ENCODE results near the gene KRTAP10-6.
"Not testable (repeated sequence)": the region's sequence is repeated elsewhere in the genome, so short reads cannot be mapped to it uniquely, and the experiment has no call there.

Gene KRTAP10-6, protein sequence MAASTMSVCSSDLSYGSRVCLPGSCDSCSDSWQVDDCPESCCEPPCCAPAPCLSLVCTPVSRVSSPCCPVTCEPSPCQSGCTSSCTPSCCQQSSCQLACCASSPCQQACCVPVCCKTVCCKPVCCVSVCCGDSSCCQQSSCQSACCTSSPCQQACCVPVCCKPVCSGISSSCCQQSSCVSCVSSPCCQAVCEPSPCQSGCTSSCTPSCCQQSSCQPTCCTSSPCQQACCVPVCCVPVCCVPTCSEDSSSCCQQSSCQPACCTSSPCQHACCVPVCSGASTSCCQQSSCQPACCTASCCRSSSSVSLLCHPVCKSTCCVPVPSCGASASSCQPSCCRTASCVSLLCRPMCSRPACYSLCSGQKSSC

DNA sequence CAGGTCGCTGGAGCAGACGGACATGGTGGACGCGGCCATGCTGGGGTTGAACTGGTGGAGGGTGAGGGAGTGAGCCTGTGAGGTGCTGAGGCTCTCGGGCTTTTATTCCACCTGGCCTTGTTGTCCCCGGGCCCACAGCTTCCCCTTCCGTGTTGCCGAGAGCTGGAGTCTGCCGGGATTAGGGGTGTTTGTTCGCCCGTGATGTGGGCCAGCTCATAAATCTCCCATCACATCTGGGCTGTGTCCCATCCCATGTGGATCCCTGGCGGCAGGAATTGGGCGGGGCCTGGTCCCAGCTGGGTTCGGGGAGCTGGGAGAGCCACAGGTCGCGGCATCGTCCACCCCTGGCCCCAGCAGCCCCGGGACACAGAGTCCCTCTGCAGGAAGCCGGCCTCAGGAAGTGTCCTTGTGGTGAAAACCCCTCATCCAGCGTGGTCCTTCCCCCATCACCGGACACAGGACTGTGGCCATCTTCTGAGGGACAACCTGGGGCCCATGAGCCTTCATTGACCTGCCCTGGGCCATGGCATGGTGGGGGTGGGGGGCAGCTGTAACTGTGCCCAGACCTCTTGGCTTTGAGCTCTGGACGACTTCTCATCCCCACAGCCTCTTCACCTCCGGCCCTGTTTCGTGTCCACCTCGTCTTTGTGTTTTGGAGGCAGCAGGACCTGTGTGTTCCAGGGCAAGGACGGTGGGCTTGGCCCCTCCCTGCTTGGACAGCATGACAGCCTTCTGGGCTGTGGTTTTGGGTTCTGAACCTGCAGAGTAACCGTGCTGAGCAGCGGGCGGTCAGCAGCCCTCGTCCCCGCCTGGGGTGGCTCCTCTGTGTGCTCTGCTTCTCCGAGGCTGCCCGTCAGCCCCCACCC is at the start of gene KRTAP10-6:
Gene KRTAP10-6, minus strand, starts transcription at position 60 of the 866 bp plus-strand sequence. Its CDS starts 21 bp downstream, at position 39.
- no peak for DNase-seq (ENCODE audit: low read depth in 3 of 3)

DNA sequence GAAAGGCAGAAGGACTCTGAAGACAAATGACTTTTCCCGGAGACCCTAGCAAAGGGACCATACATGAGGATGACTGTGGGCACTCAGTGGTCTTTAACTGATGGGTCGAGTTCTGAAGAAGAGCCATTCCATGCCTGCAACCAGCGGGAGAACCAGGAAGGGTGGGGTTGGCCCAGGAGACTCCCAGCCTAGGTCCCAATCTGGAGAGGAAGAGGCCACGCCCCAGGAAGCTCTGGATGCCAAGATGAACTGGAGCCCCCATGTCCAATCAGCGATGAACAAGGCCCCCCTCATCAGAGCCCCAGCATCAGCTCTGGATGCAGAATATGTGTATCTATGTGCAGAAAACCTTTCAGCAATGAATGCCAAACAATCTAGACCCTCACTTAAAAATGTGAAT is 48.5 kb upstream of the KRTAP10-6 start:
- DNase-seq (ENCODE audit: low read depth in 3 of 3) = no peak

DNA sequence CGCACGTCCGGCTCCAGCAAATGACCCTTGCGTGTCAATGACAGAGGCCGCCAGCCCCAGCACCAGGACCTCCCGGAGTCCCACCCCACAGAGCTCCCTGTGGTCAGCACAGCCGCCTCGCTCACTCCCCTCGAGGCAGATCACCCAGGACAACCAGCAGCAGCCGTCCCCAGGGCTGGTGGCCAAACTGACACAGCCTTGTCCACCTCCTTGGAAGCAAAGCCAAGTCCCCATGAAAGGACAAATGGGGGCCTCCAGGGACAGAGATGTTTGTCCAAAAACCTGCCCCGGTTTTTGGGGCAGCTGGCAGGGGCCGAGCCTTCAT is 47.0 kb upstream of the KRTAP10-6 start:
- DNase-seq (ENCODE audit: low read depth in 3 of 3) = no peak

DNA sequence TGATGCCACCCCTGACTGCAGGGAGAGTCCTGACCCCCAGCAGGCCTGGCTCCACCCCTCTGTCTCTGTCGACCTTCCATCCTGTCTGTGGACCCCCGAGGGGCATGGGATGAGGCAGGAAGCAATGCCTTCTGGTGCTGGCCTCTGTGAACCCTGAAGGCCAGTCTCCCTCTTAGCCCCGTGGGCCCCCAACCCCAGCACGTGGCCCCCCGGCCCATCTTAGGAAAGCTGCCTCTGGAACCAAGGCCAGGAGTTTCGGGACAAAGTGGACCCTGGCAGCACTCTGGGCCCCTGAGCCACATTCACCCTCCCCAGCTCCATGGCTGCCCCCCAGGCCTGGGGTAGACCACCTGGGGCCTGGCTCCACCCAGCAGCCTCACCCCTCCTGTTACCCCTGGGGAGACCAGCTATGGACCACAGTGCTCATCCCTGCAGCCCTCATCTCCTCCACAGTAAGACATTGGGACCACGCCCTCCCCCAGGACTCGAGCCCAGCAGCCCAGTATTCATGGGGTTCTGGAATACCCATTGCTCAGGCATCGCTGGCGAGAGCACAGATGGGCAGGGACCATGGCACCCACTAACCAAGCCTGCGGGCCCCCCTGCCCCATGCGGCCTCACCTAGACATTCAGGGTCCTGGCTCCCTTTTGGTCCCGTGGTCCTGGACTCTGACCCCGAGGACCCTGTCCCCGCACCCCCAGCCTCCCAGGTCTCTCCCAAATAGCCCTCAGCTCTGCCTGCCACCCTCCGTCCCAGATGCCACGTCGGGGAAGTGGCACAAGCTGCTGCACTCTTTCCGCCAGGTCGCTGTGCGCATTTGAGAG is 46.4 kb upstream of the KRTAP10-6 start:
- not testable (repeated sequence) for DNase-seq (ENCODE audit: low read depth in 3 of 3)

DNA sequence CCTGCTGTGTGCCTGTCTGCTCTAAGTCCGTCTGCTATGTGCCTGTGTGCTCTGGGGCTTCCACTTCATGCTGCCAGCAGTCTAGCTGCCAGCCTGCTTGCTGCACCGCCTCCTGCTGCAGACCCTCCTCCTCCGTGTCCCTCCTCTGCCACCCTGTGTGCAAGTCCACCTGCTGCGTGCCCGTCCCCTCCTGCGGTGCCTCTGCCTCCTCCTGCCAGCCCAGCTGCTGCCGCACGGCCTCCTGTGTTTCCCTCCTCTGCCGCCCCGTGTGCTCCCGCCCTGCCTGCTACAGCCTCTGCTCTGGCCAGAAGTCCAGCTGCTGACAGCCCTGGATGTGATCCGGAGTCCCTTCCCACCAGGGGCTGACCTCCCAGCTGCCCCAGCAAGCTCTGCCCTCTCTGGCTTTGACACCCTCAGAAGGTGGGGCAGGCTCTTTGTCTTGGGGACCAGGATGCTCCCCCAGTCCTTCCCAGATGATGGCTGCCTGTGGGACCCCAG is 45.6 kb upstream of the KRTAP10-6 start:
- not testable (repeated sequence) for DNase-seq (ENCODE audit: low read depth in 3 of 3)

DNA sequence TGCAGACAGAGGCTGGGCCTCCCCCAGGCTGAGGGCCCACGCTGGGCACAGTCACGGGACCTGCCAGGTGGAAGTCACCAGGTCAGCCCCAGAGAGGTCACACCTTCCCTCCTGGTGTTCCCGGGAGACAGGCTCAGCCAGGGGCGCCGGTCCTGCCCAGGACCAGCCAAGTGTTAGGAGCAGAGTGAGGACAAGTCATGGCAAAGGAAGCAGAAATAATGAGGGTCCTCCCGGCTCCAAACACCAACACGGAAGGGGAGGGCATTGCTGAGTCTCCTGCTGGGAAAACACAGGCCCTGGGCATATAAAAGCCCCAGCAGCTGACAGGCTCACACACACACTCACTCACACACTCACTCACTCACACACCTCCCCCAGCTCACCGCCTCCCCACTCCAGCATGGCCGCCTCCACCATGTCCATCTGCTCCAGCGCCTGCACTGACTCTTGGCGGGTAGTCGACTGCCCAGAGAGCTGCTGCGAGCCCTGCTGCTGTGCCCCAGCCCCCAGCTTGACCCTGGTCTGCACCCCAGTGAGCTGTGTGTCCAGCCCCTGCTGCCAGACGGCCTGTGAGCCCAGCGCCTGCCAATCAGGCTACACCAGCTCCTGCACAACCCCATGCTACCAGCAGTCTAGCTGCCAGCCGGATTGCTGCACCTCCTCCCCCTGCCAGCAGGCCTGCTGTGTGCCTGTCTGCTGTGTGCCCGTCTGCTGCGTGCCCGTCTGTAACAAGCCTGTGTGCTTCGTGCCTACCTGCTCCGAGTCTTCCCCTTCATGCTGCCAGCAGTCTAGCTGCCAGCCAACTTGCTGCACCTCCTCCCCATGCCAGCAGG is 44.9 kb upstream of the KRTAP10-6 start, which contains the start of gene KRTAP10-10:
Gene KRTAP10-10, plus strand, starts transcription at position 339 of the 833 bp plus-strand sequence. Its CDS starts 62 bp downstream, at position 401.
- no peak for DNase-seq (ENCODE audit: low read depth in 3 of 3)

DNA sequence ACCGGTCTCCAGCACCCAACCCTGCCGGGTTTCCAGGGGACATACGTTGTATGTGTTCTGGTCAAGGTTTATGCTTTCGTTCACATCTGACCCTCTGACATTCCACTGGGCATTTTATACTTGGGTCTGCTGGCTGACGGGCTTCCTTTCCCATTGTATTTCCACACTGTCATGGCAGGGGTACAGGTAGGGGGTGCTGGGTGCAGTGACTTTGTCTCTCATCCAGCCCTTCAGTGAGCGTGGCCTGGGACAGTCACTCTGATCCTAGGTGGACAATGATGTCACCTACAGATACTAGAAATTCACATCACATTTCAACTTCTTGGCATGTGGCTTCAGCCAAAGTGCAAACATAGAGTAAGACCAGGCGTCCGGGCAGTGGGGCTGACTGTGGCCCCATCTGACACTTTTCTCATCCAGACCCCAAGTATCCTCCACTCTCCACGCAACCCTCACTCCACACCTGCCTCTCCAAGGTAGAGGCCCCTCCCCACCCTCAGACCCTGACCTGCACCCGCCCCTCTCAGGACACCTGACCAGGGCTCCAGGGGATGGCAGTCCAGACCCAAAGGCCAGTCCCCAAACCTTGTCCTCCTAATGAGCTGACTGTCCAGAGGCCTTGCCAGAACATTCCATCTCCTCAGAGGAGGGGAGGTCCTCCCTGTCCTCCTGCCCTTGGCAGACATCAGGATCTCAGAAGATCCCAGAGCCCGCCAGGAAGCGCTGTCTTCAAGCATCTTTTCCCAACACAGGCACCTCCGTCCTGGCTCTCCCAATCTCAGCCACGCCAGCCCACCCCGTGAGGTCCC is 44.1 kb upstream of the KRTAP10-6 start:
- DNase-seq (ENCODE audit: low read depth in 3 of 3) = no peak

DNA sequence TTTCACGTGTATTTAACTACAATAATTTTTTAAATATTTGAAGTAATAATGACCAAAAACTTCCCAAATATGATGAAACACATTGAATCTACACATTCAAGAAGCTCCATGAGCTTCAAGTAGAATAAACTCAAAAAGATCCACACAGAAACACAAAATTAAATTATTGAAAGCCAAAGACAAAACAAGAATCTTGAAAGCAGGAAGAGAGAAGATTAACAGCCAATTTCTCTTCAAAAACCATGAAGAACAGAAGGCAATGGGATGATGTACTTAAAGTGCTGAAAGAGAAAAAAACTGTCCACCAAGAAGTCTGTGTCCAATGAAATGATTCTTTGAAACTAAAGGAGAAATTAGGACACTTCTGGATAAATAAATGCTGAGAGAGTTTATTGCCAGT is 39.8 kb upstream of the KRTAP10-6 start:
- no peak for DNase-seq (ENCODE audit: low read depth in 3 of 3)

DNA sequence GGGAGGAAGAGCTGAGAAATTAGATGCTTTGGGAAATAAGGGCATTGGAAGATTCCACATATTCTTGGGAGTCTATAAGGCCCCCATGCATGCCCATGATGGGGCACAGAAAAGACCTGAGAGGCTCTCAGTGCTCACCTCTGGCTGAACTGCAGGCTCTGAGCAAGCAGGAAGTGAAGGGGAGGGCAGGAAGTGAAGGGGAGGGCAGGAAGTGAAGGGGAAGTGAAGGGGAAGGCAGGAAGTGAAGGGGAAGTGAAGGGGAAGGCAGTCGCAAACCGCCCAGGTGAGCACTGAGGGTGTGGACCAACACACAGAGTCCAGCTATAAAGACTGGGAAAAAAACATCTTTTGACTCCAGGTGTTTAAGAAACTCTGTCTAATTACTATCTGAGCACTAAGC is 38.1 kb upstream of the KRTAP10-6 start:
- DNase-seq (ENCODE audit: low read depth in 3 of 3) = no peak

DNA sequence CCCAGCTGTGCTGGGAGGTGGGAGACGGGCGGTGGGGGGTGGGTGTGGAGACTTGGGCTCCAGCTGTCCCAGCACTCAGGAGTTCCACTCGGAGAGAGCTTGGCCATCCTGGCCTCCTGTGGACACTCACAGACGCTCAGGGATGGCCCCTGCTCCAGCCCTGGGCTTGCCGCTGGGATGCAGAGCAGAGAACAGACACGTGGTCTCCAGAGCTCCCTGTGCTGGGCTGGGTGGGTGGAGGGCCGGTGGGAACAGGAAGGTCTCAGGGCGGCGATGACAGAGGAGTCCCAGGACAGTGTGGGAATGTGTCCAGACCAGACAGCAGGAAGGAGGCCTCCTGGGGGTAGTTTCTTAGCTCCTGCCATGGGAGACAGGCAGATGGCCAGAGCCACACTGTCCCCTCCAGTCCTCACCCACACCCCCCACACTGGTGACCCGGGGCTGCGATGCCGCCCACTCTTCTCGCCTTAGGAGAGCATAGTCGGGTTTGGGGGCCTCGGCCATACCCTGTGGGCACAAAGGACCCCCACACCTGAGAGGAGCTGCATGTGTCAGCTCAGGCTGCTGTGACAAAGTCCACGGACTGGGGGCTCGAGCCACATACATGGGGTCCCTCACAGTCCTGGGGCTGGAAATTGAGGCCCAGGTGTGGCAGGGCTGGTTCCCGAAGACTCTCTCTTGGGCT is 36.5 kb upstream of the KRTAP10-6 start:
- DNase-seq (ENCODE audit: low read depth in 3 of 3) = no peak

DNA sequence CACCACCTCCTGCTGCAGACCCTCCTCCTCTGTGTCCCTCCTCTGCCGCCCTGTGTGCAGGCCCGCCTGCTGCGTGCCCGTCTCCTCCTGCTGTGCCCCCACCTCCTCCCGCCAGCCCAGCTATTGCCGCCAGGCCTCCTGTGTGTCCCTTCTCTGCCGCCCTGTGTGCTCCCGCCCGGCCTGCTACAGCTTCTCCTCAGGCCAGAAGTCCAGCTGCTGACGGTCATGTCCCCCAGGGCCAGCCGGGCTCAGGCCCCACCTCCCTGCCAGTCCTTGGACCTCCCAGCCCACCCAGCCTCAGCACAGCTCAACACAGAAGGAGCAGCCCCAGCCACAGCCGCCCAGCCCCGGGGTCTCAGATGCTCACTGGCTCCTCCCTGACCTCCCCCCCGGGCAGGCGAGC is 35.5 kb upstream of the KRTAP10-6 start:
- not testable (repeated sequence) for DNase-seq (ENCODE audit: low read depth in 3 of 3)

DNA sequence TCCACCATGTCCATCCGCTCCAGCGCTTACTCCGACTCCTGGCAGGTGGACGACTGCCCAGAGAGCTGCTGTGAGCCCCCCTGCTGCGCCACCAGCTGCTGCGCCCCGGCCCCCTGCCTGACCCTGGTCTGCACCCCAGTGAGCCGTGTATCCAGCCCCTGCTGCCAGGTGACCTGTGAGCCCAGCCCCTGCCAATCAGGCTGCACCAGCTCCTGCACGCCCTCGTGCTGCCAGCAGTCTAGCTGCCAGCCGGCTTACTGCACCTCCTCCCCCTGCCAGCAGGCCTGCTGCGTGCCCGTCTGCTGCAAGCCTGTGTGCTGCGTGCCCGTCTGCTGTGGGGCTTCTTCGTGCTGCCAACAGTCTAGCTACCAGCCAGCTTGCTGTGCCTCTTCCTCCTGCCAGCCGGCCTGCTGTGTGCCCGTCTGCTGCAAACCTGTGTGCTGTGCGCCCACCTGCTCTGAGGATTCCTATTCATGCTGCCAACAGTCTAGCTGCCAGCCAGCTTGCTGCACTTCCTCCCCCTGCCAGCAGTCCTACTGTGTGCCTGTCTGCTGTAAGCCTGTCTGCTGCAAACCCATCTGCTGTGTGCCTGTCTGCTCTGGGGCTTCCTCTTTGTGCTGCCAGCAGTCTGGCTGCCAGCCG is 35.0 kb upstream of the KRTAP10-6 start:
- not testable (repeated sequence) for DNase-seq (ENCODE audit: low read depth in 3 of 3)

DNA sequence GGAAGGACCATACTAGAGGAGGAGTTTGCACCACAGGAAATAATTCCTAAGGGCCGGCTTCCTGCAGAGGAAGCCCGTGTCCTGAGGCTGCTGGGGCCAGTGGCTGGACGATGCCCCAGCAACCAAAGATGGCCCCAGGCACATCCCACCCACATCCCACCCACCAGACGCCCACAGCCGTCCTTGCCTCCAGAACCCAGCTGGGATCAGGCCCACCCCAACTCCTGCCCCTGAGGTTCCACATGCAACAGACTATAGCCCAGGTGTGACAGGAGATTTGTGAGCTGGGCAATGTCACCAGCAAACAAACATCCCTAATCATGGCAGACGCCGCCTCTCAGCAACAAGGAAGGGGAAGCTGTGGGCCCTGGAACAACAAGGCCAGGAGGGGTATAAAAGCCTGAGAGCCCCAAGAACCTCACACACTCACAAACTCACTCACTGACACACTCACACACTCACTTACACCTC is 34.4 kb upstream of the KRTAP10-6 start, which contains the start of gene KRTAP10-9:
Gene KRTAP10-9, plus strand, starts transcription at position 421 of the 471 bp plus-strand sequence. CDS start 79 bp downstream, outside the sequence.
- DNase-seq (ENCODE audit: low read depth in 3 of 3) = no peak

DNA sequence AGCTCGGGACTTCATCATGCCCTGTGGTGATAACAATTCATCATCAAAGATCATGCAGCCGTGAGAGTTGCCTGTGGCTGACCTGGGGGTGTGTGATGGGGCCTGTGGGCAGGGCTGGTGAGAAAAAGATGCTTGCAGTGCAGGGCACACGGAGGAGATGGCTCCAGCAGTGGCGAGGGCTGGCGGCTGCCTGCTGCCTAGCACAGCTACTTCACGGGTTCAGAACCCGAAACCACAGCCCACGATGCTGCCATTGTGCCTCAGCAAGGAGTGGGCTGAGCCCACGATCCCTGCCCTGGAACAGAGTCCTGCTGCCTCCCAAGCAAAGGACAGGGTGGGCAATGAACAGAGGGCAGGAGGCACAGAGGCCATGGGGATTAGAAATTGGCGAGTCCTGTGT is 34.0 kb upstream of the KRTAP10-6 start:
- no peak for DNase-seq (ENCODE audit: low read depth in 3 of 3)

DNA sequence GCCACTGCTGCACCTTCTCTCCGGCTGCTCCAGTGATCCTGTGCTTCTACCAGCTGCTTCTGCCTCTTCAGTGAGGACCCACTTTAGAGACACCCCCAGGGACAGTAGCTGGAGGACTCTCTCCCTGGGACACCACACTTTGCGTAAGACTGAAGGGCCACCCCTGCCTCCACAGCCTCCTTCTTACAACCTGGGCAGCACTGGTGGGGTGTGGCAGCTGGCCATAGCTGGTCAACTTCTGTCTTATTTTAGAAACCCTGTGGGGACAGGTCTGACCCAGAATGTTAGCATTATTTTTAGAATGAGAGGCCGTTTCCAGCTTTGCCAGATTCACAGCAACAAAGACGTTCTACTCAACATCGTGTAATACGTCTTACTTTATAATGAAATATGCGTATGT is 33.5 kb upstream of the KRTAP10-6 start:
- no peak for DNase-seq (ENCODE audit: low read depth in 3 of 3)

DNA sequence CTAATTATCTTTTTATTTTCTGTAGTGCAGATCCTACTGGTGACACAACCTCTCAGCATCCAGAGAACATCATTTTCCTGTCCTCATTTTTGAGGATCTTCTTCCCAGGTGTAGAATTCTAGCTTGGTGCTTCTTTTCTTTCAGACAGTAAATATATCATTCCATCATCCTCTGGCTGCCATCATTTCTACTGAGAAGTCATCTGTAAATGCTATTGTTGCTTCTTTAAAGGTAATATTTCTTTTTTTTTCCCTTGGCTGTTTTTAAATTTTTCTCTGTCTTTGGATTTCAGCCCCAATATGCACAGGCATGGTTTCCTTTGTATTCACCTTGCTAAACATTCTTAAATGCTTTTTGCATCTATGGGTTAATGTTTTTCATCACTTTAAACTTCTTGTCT is 31.3 kb upstream of the KRTAP10-6 start:
- no peak for DNase-seq (ENCODE audit: low read depth in 3 of 3)

DNA sequence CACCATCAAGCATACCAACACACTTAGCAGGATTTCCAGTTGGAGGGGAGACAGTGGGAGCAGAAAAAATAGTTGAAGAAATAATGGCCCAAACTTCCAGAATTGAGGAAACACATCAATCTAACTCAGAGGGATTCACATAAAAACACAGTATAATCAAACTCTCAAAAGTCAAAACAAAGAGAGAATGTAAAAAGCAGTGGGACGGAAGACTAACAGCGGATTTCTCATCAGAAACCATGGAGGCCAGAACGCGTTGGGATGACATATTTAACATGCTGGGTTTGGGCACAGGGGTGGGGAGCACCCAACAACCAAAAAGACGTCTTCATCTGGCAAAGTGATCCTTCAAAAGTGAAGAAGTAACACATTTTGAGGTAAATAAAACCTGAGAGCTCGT is 27.6 kb upstream of the KRTAP10-6 start:
- no peak for DNase-seq (ENCODE audit: low read depth in 3 of 3)

DNA sequence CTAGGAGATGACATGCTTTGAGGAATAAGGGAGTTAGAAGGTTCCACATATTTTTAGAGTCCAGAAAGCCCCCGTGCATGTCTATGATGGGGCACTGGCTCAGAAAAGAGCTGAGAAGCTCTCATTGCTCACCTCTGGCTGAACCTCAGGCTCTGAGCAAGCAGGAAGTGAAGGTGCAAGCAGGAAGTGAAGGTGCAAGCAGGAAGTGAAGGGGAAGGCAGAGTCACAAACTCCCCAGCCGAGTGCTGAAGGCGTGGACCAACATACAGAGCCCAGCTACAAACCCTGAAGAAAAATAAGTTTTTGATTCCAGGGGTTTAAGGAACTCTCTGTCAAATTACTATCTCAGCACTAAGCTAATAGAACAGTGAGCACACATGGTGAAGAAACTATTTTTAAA is 26.6 kb upstream of the KRTAP10-6 start:
- peak; percentile 8 to 20 (median 20) for DNase-seq (ENCODE audit: low read depth in 3 of 3)

DNA sequence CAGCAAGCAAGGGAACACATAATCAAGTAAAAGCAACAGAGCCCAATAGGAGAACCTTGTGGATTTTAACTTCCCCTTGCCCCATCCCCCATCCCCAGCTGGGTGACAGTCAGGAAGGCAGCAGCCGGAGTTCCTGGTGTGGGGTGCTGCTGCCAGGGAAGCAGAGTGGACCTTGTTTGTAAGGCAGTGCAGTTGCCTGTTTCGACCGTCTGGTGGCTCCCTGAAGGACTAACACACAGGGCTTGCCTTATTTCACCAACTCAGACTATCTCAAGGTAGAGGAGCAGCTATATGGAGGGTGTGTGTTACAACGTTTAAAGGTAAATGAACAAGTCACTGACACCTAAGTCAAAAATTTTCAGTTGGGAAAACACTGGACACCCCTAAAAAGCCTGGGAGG is 26.2 kb upstream of the KRTAP10-6 start:
- DNase-seq (ENCODE audit: low read depth in 3 of 3) = no peak

All from stimulated activated CD4-positive, alpha-beta T cell treated with anti-CD3 and anti-CD28 coated beads, TNF-alpha, amount 100 ng/mL, for 48 hours (primary cell).